Right lobe of liver (tissue), 6 donors: Measurements from ENCODE around the gene FGF16. TPM values are rescaled to one million over a fixed set of nuclear protein-coding genes. Genes with fewer than 3 reads are reported as not detected.

Experiments used
- ATAC-seq, 4 donors: fragments of 200-7000 bp; cut with Tn5 transposase; one replicate each; pipeline ENCODE4 v1.9.1; 2020; ENCODE audit warnings: mild to moderate bottlenecking in 4 of 4, moderate library complexity in 4 of 4
- DNase-seq, 3 donors: peaks; one replicate each; pipeline ENCODE4 v3.0.0-alpha.2; 2020
- H3K27ac ChIP-seq, 3 donors: fragments of 200-600 bp; one replicate each; pipeline ENCODE4 v1.8.0; 2022
- H3K27me3 ChIP-seq, 2 donors: fragments of 200-600 bp; one replicate each; pipeline ENCODE4 v1.8.0; 2022
- H3K36me3 ChIP-seq, 4 donors: fragments of 200-600 bp; sonication (generic) in 1 of 4; one replicate each; pipeline versions ENCODE4 v1.5.1 to v1.8.0; 2017 to 2022; ENCODE audit warnings: control low read depth in 1 of 4
- H3K4me1 ChIP-seq, 4 donors: fragments of 200-600 bp; sonication (generic) in 1 of 4; one replicate each; pipeline versions ENCODE4 v1.5.1 to v1.8.0; 2017 to 2022; ENCODE audit warnings: control low read depth in 1 of 4
- H3K4me3 ChIP-seq, 3 donors: fragments of 200-600 bp; one replicate each; pipeline ENCODE4 v1.8.0; 2022
- H3K9me3 ChIP-seq, 4 donors: fragments of 200-600 bp; sonication (generic) in 1 of 4; one replicate each; pipeline versions ENCODE4 v1.5.1 to v1.8.0; 2017 to 2022; ENCODE audit warnings: control low read depth in 1 of 4
- CTCF ChIP-seq, 4 donors: fragments of 200-600 bp in 3 of 4; fragments of 450-650 bp in 1 of 4; IDR thresholded peaks; one replicate each; pipeline versions ENCODE4 v1.5.1 to v1.8.0; 2016 to 2022; ENCODE audit warnings: antibody characterized with exemption in 4 of 4, mild to moderate bottlenecking in 2 of 4
- POLR2A ChIP-seq: fragments of 450-650 bp; IDR thresholded peaks from one replicate; pipeline ENCODE4 v1.6.1; 2017; ENCODE audit warnings: antibody characterized with exemption, mild to moderate bottlenecking
- WGBS: methylation state at CpG from one replicate; pipeline ENCODE4 v1.1.6; 2018; ENCODE audit warnings: low coverage, low lambda C conversion rate; ENCODE audit not compliant: insufficient coverage; ENCODE audit errors: missing lambda C conversion rate; 5-methylcytosine and 5-hydroxymethylcytosine counted together
- intact Hi-C, 2 donors: fragments of 100-400 bp; cut with DNase I; formaldehyde crosslinking; loops; one replicate each; pipeline versions ENCODE4 v1.11.2 to v1.14.1; 2022
- total RNA-seq, 6 experiments: library from RNA; depleted of rRNA in 2 of 6; stranded (reverse); fragments of >200 nt in 2 of 6; fragmentation: NEBNext Ultra II Directional in 3 of 6; extraction: Animal tissue kit (Norgen Biotek cat#: 25700) in 3 of 6; gene quantifications; one replicate each; pipeline versions ENCODE4 v1.1.0 to v1.2.4, GENCODE V29; 2016 to 2023
- donor health status: DM: no; HTN: yes; CAD: no.
- donor health status: DM: no; HTN: no; CAD: no.
- donor health status: DM: no; HTN: no; CAD: no.
- donor health status: DM: no; HTN: yes; CAD: no.
- donor health status: DM: no; HTN: yes; CAD: no.

The FGF16 gene
- total RNA-seq, 6 experiments from 2014 or later: not detected

DNA sequence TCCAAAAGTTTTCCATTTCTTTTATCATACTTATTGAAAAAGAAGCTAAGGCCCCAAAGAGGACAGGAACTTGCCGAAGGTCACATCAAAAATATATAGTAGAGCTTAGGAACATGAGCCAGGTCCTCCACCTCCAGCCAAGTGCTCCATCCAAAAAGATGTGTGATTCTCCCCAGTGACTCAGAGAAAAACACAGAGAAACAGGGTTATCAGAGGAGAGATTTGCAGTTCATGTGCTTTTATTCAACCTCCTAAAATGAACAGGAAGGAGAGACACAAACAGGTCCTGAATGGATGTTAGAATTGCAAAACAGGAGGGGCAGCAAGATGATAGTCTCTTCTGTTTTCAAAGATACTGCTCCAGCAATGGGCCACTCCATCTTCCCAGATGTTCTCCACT, 19.6 kb upstream of the FGF16 start:
- Histone ChIP-seq H3K4me1 (no peaks in the 10 kb centered on the region), H3K27me3 (no peaks in the 10 kb centered on the region), H3K9me3 (no peaks in the 10 kb centered on the region), H3K4me3 (no peak overlapping the region), H3K36me3 (no peaks in the 10 kb centered on the region), H3K27ac (no peak overlapping the region)
- TF ChIP-seq CTCF (IDR thresholded peaks at IDR 0.05): no peak
- DNase-seq: no peak
- no peak for ATAC-seq
- 52% methylated on average over 1 of the region's 1 CpG for WGBS
- intact Hi-C loops: no loop called here

- DNase-seq (no peak), ATAC-seq (no peak)
- Histone ChIP-seq H3K36me3 (no peaks in the 10 kb centered on the region), H3K4me1 (no peaks in the 10 kb centered on the region), H3K27me3 (no peaks in the 10 kb centered on the region), H3K4me3 (no peak overlapping the region), H3K27ac (no peak overlapping the region), H3K9me3 (no peaks in the 10 kb centered on the region)
- TF ChIP-seq POLR2A: no peak
- TF ChIP-seq CTCF (IDR thresholded peaks at IDR 0.05): no peak
- intact Hi-C loops: no loop called here
- WGBS: 23% methylated on average over 1 of the region's 1 CpG
These were observed 18.6 kb upstream of the FGF16 start for GRCh38 chrX:77428551-77428950.

DNA sequence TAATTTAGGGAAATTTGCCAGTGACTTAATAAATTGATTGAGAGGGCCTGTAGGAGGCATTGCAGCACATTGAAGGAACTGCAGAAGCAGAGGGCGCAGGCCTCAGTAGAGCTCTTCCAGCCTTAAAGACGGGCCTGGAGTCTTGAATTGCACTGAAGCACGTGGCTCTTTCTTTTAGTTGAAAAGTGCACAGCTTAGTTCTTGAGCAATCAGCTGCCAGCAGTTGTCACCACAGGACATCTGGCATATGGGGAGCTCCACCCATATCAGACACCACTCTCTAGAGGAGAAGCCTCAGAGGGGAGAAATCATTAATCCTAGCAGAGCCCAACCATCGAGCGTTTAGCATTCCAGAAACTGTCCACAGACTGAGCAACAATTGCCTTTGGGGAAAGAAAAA, 16.0 kb upstream of the FGF16 start:
- no peak for ATAC-seq
- Histone ChIP-seq H3K9me3 (no peaks in the 10 kb centered on the region), H3K4me1 (no peaks in the 10 kb centered on the region), H3K27ac (no peak overlapping the region), H3K4me3 (no peak overlapping the region), H3K36me3 (no peaks in the 10 kb centered on the region), H3K27me3 (no peaks in the 10 kb centered on the region)
- 29% methylated on average over 4 of the region's 5 CpGs for WGBS
- TF ChIP-seq CTCF (IDR thresholded peaks at IDR 0.05) (no peak), POLR2A (no peak)
- no peak for DNase-seq
- intact Hi-C loops: no loop called here

DNA sequence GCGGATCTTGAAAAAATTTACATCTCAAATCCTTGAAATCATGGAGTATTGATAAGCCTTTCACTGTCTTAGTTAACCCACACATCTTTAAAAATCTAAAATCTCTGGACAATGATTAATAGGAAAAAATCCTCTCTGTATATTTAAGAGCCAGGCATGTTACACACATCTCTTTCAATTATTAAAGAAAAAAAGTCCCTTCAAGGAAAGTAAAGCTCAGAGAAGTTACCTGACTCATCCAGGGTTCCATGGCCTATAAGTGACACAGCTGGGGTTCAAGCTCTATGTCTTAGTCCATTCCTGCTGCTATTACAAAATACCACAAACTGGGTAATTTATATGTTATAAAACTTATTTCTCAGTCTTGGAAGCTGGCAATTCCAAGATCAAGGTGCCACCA, 14.2 kb upstream of the FGF16 start:
- intact Hi-C loops: no loop called here
- TF ChIP-seq CTCF (IDR thresholded peaks at IDR 0.05) (no peak), POLR2A (no peak)

DNA sequence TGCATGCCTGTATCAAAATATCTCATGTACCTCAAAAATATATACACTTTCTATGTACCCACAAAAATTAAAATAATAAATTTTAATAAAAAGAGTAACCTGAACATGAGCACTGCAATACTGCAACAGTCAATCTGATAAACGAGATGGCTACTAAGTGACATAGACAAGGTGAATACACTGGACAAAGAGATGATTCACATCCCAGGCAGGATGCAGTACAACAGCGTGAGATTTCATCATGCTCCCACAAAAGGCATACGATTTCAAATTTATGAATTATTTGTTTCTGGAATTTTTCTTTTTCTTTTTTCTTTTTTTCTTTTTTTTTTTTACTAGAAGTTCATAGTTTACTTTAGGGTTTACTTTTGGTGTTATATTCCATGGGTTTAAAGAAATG, 12.2 kb upstream of the FGF16 start:
- H3K36me3 ChIP-seq: no peaks in the 10 kb centered on the region
- ATAC-seq (no peak), DNase-seq (no peak)
- H3K9me3 ChIP-seq: no peaks in the 10 kb centered on the region
- no peaks in the 10 kb centered on the region for H3K4me1 ChIP-seq
- intact Hi-C loops: no loop called here
- no peak overlapping the region for H3K27ac ChIP-seq
- TF ChIP-seq CTCF (IDR thresholded peaks at IDR 0.05) (no peak), POLR2A (no peak)
- no peaks in the 10 kb centered on the region for H3K27me3 ChIP-seq
- whole genome bisulfite sequencing: 46% methylated on average over 3 of the region's 3 CpGs
- no peak overlapping the region for H3K4me3 ChIP-seq

More for the DNA sequence above, 14.2 kb upstream of the FGF16 start:
- H3K27ac ChIP-seq: no peak overlapping the region
- H3K27me3 ChIP-seq: no peaks in the 10 kb centered on the region
- H3K4me1 ChIP-seq: no peaks in the 10 kb centered on the region
- DNase-seq (no peak), ATAC-seq (no peak)
- no peak overlapping the region for H3K4me3 ChIP-seq
- 83% methylated on average over 1 of the region's 1 CpG for WGBS
- H3K36me3 ChIP-seq: no peaks in the 10 kb centered on the region
- no peaks in the 10 kb centered on the region for H3K9me3 ChIP-seq
